Activated CD4-positive, alpha-beta memory T cell treated with anti-CD3 and anti-CD28 coated beads, Interleukin-2, amount 10 ng/mL, durations not matched to agents 7 days and 5 days (primary cell): Measurements from ENCODE around the gene KCNK1. TPM values are rescaled to one million over a fixed set of nuclear protein-coding genes. Genes with fewer than 3 reads are reported as not detected.

Source experiments
- CTCF ChIA-PET: fragments of 350-600 bp; sonication (Branson Sonifier 250); formaldehyde crosslinking; loops from one replicate; lab custom pipeline; 2021; ENCODE audit warnings: antibody characterized with exemption, inconsistent platforms; lab: Charles Lee
- POLR2A ChIA-PET: fragments of 350-600 bp; sonication (Branson Sonifier 250); formaldehyde crosslinking; loops from one replicate; lab custom pipeline; 2021; ENCODE audit warnings: antibody characterized with exemption; lab: Charles Lee
- DNase-seq: peaks from one replicate; pipeline ENCODE4 v3.0.0-alpha.2; 2020
- H3K27ac Mint-ChIP-seq: one replicate; pipeline ENCODE4 v1.8.0; 2021; ENCODE audit warnings: mild to moderate bottlenecking, mixed read lengths
- H3K27me3 Mint-ChIP-seq: one replicate; pipeline ENCODE4 v1.8.0; 2021; ENCODE audit warnings: mixed read lengths
- H3K36me3 Mint-ChIP-seq: one replicate; pipeline ENCODE4 v1.8.0; 2021; ENCODE audit warnings: low read depth, mixed read lengths
- H3K4me1 Mint-ChIP-seq: one replicate; pipeline ENCODE4 v1.8.0; 2021; ENCODE audit warnings: mixed read lengths
- H3K4me3 Mint-ChIP-seq: one replicate; pipeline ENCODE4 v1.8.0; 2021; ENCODE audit warnings: mild to moderate bottlenecking, mixed read lengths
- H3K9me3 Mint-ChIP-seq: one replicate; pipeline ENCODE4 v1.8.0; 2021; ENCODE audit warnings: mixed read lengths
- total RNA-seq, 2 experiments: library from RNA; stranded (reverse); gene quantifications; one replicate each; pipeline ENCODE4 v1.2.3, GENCODE V29; 2021

The KCNK1 gene
- total RNA-seq, 2 experiments from 2014 or later: 8.1 to 9.0 TPM

- CTCF ChIA-PET: interaction anchor here (1.0 kb wide), 1 partner anchor 10 kb away, joined by 3 read pairs; no protein-coding TSS in a partner anchor
- no peak for DNase-seq
- H3K27me3 Mint-ChIP-seq: peaks cover 5% of the 10 kb centered on the region
- no peaks in the 10 kb centered on the region for H3K36me3 Mint-ChIP-seq
- no peaks in the 10 kb centered on the region for H3K4me1 Mint-ChIP-seq
- H3K9me3 Mint-ChIP-seq: peaks cover 7% of the 10 kb centered on the region
- H3K4me3 Mint-ChIP-seq: no peak overlapping the region
- no peak overlapping the region for H3K27ac Mint-ChIP-seq
- POLR2A ChIA-PET: no interaction called here
Observed at GRCh38 chr1:233710031-233710430, 96.1 kb downstream of the KCNK1 start.

- Mint-ChIP-seq H3K27ac (no peak overlapping the region), H3K4me1 (no peaks in the 10 kb centered on the region), H3K36me3 (no peaks in the 10 kb centered on the region), H3K9me3 (peaks cover 7% of the 10 kb centered on the region), H3K4me3 (no peak overlapping the region), H3K27me3 (peaks cover 5% of the 10 kb centered on the region)
- no peak for DNase-seq
- CTCF ChIA-PET: no interaction called here
- POLR2A ChIA-PET: no interaction called here
Observed at GRCh38 chr1:233710507-233710906, 96.6 kb downstream of the KCNK1 start.

DNA sequence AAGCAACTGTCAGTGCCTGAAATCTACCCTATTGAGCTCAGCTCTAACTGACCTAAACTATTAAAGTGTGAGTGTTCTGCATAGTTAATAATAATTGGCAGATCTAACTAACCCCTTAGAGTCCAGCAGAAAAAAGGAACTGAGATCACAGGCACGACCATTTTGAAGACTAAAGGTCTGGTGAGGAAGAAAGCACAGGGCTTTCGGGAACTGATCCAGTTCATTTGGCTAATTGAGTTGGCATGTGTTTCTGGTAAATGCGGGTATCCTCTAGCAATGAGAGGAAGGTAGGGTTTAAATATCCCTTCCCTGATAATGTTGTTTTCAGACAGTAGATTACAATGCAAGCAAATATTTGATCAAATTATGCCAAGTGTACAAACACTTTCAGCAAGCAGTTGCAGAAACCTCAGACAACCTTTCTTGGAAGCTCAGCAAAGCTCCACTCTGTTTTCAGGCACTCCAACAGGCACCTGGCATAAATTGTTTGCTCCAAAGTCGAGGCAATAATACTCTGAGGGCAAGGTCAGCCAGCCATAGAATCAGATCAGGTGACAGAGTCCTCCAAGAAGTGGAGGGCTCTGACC, 100.8 kb downstream of the KCNK1 start:
- H3K27ac Mint-ChIP-seq: no peak overlapping the region
- ChIA-PET POLR2A (no interaction called here), CTCF (no interaction called here)
- H3K36me3 Mint-ChIP-seq: no peaks in the 10 kb centered on the region
- peaks cover 3% of the 10 kb centered on the region for H3K9me3 Mint-ChIP-seq
- peaks cover 7% of the 10 kb centered on the region for H3K27me3 Mint-ChIP-seq
- DNase-seq: no peak
- no peak overlapping the region for H3K4me3 Mint-ChIP-seq
- no peaks in the 10 kb centered on the region for H3K4me1 Mint-ChIP-seq

DNA sequence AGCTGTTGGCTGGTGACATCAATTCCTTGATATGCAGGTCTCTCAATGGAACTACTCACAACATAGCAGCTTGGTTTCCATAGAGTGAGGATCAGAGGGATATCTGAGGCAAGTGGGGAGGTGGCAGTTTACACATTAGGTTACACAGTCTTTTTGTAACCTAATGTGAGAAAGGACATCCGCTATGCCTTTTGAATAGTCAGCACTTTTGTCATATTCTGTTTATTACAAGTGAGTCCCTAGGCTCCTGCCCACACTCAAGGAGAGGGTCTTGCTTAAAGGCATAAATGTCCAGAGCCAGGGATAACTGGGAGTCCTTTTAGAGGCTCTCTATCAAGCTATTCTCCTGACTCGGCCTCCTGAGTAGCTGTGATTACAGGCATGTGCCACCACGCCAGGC, 104.2 kb downstream of the KCNK1 start:
- CTCF ChIA-PET: no interaction called here
- DNase-seq: no peak
- no peak overlapping the region for H3K4me3 Mint-ChIP-seq
- H3K27ac Mint-ChIP-seq: no peak overlapping the region
- H3K27me3 Mint-ChIP-seq: peaks cover 6% of the 10 kb centered on the region
- no peaks in the 10 kb centered on the region for H3K36me3 Mint-ChIP-seq
- peaks cover 3% of the 10 kb centered on the region for H3K9me3 Mint-ChIP-seq
- POLR2A ChIA-PET: no interaction called here
- H3K4me1 Mint-ChIP-seq: peaks cover 2% of the 10 kb centered on the region

DNA sequence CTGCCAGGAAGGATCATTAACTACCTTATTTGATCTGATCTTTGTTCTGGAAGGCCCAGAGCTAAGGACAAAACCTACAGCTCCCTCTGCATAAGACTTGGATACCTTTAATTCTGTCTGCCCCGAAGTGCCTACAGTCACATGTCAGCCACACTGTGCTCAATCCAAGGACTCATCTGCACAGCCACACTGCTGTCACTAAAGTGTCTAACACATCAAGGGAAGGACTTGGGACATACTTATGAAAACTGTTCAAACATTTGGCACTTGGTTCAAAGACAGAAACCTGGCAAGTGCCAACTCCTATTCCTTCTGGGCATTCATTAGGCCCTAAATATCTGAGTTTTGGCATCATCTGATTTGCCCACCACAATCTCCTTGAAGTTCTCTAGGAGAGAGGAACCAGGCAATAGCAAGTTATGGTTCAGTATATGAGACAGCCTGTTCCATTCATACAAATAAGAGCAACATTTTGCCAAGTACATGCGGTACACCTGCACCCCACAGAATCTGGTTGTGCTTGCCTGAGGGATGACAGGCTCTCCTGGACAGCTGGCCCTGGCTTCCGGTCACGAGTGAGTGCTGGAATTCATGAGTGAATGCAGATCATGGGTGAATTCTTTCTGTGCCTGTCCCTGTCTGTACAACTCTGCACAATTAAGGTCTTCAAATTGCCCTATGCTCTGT, 105.9 kb downstream of the KCNK1 start:
- H3K27me3 Mint-ChIP-seq: peaks cover 6% of the 10 kb centered on the region
- no peak for DNase-seq
- no peak overlapping the region for H3K27ac Mint-ChIP-seq
- H3K4me1 Mint-ChIP-seq: peaks cover 2% of the 10 kb centered on the region
- POLR2A ChIA-PET: no interaction called here
- H3K9me3 Mint-ChIP-seq: no peaks in the 10 kb centered on the region
- CTCF ChIA-PET: interaction anchor here (1.4 kb wide), 1 partner anchor 10 kb away, joined by 3 read pairs; no protein-coding TSS in a partner anchor
- no peaks in the 10 kb centered on the region for H3K36me3 Mint-ChIP-seq
- H3K4me3 Mint-ChIP-seq: no peak overlapping the region

- ChIA-PET CTCF (interaction anchor here (1.4 kb wide), 1 partner anchor 11 kb away, joined by 3 read pairs; no protein-coding TSS in a partner anchor), POLR2A (no interaction called here)
- DNase-seq: no peak
- Mint-ChIP-seq H3K4me1 (peaks cover 2% of the 10 kb centered on the region), H3K27me3 (peaks cover 6% of the 10 kb centered on the region), H3K4me3 (no peak overlapping the region), H3K27ac (no peak overlapping the region), H3K9me3 (no peaks in the 10 kb centered on the region), H3K36me3 (no peaks in the 10 kb centered on the region)
Observed at GRCh38 chr1:233721004-233721595, 107.2 kb downstream of the KCNK1 start.
